GM21390 (cell line): ENCODE results near the gene NXN.

Experiments used
- ATAC-seq: cut with Tn5 transposase; IDR thresholded peaks from one replicate; pipeline ENCODE4 v1.9.1; 2021; ENCODE audit not compliant: unreplicated experiment

The NXN gene

DNA sequence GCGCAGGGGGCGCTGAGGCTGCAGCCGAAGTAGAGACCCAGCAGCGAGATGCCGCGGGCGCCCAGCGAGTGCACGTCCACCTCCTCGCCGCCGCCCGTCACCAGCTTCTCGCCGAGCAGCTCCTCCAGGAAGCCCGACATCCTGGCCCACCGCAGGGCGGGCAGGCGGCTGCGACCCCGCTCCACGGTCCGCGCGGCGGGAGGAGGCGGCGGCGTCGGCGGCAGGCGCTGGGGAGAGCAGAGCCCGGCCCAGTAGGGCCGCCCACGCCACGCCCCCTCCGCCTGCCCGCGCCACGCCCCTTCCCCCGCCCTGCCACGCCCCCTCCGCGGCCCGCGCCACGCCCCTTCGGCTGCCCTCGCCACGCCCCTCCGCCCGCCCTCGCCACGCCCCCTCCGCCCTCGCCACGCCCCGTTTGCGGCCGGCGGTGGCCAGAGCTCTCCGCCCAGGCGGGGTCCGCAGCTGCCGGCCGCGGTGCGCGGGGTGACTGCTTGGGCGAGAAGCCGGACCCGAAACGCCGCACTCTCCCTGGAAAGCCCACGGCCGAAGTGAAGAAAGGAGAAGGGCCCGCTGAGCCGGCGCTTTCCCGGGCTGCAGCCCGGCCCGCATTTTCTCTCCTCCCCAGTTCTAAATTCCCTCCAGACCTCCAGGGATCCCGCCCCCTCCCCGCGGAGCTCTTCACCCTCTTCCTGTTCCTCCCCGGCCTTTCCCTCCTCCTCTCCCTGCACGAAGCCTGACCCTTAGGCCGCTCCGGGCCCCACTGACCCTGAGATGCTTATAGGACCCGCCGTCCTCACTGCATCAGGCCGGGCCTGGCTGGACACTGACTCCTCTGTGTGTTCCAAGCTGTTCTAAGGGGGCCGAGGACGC is at the start of gene NXN:
Gene NXN, minus strand, starts transcription at position 238 of the 867 bp plus-strand sequence.
- ATAC-seq, result no peak

DNA sequence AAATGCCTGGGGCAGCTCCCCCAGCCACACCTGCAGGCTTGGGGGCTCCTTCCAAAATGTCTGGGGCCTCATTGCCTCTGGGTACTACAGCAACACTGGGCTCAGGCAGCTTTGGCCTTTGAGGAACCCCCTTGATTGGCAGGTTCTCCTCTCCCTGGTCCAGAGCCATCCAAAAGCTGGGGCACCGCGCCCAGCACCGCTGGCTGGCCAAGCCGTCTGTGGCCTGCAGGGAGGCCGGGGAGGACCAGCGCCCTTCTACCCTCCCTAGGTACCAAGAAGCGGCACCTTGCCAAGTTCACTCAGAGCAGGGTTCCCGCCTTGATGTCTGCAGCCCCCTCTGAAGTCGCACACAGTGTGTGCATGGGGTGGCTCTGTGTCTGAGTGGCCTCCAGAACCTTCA is 47.5 kb upstream of the NXN start:
- no peak for ATAC-seq

DNA sequence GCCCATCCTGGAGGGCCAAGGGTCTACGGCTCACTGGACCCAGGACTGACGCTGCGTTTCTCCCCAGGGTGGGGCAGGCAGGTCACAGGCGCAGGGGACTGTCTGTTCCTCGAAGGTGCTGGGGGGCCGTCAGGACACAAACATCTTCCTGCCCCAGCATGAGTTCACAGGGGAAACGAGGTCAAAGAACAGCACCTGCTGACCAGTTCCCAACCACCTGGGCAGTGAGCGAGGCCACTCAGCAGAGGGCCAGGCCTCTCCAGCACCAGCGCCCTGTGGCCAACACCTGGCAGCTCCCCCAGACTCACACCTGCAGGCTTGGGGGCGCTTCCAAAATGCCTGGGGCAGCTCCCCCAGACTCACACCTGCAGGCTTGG is 47.0 kb upstream of the NXN start:
- no peak for ATAC-seq

DNA sequence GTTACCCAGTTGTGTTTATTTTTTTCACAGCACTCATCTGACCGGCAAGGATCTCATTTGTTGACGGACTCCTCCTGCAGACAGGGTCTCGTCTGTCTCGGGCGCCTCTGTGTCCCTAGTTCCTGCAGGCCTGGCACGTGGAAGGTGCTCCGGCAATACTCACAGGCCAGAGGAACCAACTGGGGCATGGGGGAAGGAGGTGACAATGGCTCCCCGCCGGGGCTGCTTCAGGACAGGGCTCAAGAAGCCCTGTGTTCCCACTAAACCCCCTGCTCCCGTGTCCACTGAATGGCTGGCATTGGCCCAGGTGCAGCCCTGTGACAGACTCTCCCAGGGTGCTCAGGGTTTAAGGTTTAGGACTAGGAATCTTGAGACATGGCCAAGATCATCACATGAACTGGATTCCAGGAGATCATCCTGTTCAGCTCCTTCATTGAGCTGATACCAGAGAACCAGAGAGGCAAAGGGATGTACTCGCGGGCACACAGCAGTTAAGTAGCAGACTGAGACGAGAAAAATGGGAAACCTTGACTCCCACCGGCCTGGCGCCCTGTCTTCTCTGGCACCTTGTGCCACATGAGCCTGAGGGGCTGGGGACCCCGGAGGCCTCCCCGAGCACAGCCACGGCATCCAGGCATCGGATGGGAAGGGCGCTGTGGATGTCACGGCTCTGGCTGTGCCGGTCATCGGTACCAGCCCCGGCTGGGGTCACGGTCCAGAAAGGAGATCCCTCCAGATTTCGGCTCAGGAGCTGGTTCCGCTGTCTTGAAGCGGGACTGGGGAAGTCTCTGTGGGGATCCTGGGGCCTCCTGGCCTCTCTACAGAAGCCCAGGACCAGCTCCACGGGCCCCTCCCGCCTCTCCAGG is 46.4 kb upstream of the NXN start:
- no peak for ATAC-seq

DNA sequence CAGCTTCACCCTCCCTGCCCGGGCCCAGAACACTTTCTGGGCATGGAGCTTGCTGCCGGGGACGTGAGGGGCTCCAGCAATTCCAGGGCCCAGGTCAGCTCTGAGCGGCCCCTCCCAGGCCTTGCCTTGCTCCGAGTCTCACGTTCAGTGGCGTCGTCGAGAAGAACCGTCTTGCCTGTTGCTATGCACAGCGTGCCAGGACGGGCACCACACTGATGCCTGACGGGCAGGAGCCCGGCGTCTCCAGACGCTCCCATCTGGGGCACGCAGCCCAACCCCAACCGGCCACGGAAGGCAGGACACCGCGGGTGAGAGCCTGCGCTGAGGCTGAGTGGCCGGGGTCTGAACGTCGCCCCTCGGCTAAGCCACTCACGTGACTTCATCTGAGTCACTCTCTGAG is 44.5 kb upstream of the NXN start:
- ATAC-seq, result no peak

DNA sequence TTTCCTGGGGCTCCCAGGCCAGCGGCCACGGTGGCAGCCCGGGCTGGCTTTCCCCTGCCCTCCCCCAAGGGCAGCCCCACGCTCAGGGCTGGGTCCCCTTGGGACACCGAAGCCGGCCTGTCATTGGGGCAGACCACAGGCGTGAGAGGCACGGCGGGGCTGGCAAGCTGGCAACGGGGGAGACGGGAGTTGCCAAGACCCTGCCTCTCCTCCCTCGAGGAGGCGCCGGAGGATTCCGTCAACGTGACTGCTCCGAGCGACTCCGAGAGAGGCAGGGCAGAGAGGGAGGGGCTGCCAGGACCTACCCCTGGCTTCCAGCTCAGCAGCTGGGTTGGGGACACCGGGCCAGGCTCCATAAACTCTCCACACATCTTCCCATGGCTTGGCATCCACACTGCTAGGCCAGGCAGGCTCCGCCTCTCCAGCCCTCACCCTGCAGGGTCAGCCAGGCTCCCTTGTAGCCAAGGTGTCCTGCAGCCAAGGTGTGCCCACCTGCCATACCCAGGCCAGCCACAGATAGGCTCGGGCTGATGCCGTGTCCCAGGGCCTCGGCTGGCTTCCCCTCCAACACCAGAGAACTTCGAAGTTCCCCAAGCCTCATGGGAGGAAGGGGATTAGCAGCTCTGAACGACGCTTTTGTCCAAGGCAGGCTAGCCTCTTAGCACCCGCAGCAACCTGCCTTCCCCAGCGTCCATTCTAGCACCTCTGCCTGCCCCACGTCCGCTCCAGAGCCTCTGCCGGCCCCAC is 42.9 kb upstream of the NXN start:
- no peak for ATAC-seq

DNA sequence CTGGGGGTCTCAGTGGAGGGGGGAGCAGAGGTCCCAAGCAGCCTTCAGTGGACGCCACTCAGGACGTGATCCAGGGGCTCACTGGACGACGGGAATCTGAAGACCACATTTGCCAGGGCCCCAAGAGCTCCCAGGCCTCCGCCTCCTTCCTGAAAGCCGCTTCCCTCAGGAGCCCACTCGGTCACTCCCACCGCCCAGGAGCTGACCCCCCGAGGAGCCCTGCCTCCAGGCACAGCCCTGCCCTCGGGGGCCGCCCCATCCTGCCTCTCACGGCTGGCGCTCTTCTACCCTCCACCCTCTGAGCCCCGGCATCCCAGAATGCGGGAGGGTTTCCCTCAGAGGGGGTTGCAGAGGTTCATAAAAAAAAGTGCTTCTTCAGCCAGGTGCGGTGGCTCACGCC is 41.6 kb upstream of the NXN start:
- ATAC-seq, result no peak

DNA sequence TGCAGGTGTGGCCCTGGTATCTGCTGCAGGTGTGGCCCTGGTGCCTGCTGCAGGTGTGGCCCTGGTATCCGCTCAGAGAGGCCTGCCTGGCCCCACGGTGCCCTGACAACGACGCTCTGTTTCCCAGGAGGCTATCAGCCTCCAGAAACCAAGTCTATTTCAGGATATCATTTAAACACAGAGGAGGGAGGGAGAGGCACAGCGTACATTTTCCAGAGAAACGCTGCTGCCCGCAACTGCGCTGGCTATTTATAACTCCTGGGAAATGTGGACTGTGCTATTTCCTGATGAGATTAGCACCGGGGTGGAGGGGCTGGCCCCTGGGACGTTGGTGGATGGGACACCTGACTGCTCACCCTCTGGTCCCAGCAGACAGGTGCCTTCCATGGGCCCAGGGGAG is 39.9 kb upstream of the NXN start:
- ATAC-seq, result no peak

DNA sequence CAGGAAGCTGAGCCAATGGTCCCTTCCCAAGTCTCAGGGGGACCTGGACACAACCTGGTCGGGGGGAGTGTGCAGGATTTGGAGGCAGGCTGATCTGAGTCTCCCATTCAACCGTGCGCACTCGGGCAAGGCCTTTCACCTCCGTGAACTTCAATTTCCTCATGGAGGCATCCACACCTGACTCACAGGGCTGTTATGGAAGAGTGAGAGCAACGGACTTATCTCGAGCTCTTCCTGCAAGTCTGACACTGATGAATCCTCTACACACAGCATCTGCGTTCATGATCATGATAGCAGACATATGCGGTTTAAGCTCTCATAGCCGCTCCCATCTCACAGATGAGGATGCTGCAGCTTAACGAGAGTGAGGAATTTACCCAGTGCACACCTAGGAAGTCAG is 39.0 kb upstream of the NXN start:
- ATAC-seq, result no peak

DNA sequence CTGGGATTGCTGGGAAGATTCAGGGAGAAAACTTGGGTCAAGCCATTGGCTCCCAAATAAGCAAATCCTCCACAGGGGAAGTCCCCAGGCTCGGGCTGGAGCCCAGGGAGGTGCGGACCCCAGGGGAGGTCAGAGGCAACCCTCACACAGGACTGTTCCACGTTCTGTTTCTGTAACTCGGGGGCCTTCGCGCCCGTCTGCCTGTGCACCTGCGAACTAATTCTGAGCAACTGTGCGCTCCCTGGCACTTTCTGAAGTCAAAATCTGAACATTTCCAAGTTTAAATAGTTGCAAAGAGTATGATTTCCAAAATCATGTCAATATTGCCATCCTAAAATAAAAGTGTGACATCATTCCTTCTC is 34.1 kb upstream of the NXN start:
- no peak for ATAC-seq

DNA sequence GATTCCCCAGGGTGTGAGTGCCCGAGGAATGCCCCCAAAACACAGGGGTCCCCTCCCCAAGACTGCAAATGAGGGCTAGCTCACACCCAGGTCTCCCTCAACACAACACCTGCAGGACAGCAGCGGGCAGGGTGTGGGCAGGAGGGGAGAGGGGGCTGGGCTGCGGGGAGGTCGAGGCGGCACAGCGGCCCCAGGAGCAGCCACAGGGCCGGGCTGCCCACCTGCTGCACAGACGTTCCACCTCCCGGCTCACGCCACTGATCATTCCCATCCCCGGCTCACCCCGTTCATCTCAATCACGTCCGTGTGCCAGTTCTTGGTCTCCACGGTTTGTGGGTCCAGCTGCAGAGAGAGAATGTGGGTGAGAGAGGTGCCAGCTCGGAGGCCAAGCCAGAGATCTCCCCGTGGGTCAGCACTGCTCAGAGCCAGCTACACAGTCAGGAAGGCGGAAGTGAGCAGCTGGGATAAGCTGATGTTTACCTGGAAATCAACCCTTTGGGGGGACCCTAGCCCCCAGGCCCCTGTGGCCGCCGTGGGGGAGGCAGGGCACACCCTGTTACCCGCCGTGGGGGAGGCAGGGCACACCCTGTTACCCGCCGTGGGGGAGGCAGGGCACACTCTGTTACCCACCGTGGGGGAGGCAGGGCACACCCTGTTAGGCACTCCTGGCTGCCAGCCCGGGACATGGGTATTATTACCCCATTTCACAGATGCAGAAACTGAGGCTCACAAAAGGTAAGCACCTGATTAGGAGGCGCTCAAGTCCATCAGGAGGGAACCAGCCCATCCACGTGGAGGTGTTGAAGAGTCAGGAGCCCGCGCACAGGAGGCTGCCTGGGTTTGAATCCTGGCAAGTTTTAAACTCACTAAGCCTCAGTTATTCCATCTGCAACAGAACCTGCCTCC is 33.5 kb upstream of the NXN start:
- ATAC-seq, result no peak

DNA sequence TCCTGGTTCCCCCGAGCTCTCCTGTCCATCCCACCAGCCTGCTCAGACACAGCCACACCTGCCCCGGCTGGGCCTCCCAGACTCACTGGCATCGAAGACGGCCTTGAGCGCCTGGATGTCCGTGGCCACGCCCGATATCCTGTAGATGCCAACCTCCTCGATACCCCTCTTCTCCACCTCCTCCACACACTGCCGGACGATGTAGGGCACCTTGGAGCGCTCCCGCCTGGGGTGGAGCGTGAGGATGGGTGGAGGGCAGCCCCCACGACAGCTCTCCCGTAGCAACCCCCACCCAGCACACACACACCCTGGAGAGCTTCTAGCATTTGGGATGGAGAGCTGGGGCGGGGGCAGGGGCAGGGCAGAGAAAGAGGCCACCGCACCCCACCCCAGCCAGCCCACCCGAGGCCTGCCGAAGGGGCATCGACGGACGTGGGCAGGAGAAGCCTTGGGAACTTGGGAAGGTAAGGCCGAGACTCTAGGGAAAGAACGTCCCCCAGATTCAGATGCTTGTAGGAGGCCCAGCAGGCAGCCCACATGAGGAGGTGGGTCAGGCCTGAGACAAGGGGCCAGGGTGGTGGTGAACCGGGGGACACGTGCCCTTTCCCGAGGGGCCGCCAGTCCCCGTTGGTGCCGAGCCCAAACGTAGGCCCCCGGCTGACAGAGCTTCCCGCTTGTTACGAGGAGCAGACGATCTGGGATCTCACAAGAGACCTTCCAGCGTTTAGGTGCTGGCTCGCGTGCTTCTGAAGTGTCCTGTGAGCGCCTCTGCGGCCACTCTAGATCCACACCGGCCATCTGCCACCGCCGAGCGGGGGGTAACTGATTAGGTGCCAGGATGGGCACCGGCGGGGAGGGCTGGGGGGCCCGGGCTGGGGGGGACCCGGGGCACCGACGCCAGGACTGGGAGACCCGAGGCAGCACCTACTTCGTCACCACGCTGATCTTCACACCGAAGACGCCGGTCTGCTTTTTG is 32.5 kb upstream of the NXN start:
- no peak for ATAC-seq

DNA sequence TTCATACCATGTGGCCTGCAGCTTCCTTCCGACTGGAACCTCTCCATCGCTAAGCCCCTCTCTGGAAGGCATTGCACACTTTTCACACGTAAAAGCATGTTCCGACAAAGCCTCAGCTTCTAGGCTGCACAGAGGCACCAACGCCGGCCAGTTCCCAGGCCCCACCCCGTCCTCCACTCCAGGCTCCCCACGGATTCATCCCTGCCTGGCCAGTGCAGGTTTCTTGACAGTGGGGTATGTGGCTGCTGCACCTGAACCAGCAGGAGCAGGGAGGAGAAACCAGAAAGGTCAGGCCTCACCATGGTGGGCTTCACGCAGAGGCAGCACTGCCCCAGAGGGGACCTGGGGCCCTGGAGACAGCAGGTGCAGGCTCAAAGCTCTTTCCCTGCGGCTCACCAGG is 31.6 kb upstream of the NXN start:
- ATAC-seq, result no peak

DNA sequence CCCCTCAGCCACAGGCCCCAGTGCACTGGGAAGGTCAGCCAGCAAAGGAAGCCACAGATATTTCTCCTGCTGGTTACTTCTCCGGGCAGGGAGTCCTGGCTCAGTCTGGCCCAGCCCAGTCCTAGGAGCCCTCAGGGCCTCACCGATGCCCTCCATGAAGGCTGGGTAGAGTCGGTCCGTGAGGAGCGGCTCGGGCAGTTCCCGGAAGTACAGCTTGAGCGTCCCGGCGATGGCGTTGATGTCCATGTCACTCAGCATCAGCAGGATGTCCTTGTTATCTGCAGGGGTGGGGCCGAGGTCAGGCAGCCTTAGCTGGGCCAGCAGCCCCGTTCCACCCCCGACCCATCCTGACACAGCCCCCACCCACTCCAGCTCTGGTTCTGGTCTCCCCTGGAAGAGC is 31.0 kb upstream of the NXN start:
- no peak for ATAC-seq

DNA sequence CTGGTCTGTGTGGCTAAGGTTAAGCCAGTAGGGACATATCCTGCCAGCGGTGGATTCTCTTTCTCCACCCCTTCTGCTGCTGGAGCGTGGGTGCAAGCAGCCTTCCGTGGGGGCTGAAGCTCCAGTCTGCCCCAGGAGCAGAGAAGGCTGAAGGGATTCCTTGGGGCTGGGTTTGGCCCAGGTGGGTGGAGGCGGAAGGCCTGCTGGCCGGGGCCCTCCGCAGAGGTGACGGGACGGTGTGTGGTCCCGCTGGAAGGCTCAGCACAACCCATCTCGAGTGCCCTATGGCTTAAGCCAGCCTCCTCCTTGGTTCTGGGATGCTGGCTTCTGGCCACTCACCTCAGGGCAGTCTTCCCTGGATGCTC is 30.5 kb upstream of the NXN start:
- ATAC-seq, result no peak

DNA sequence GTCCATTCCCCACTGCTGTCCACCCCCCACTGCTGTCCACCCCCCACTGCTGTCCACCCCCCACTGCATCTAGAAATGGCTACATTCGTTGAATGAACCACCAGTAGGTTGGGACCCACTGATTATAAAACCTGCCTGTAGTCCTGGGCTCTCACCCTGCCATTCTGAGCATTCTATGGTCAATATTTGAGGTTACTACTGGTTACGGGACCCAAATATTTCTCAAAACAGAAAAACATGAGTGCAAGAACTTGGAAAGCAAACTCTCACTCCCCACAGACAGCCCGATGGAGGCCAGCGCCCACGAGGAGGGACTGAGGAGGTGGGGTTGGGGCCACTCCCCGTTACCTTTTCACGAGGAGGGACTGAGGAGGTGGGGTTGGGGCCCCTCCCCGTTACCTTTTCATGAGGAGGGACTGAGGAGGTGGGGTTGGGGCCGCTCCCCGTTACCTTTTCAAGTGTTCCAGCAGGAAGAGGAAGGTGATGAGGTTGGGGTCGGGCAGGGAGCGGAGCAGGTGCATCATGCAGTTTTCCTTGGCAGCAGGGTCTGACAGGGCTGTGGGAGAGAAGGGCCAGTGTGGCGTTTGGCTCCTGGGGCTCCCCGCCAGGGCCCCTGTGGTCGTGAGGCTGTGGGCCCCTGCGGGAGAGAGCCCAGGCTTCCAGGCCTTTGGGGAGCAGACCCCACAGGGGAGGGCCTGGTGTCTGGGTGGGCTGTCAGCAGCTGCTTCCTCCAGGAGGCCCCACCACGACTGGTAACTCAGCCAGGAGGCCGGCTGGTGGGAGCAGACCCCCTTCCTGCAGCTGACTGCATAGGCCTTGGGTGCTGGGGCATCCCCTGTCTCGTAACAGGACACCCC is 29.9 kb upstream of the NXN start:
- no peak for ATAC-seq

DNA sequence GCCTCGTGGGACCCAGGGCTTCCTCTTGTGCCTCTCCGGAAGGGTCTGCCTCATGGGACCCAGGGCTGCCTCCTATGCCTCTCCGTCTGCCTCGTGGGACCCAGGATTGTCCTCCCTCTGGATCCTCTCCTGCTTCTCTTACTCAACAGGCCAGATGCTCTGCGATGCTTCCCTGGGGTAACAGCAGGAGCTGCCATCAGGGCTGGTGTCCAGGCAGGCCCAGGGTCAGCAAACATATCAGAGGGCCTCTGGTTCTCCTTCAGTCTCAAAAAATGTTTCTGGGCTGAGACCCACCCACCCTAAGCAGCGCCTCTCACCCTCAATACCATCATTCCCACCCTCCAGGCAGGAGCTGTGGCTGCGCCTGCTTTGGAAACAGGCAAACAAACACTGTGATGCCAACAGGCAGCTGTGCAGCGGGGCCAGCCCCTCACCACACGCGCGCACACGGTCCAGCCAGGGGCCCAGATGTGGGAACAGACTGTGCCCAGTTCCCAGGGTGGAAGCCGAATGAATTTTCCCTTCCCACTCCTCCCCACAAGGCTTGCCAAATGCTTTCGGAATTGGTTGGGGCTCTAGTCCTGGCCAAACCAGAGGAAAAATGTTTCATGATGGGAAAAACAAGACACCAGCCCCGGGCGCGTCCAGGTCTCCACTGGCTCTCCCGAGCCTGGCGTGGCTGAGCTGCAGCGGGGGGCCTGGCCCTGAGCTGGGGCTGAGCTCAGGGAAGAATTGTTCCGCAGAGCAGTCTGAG is 28.6 kb upstream of the NXN start:
- no peak for ATAC-seq
